K562 (cell line): ENCODE measurements around the gene FSTL4. TPM values are rescaled to one million over a fixed set of nuclear protein-coding genes. Genes with fewer than 3 reads are reported as not detected.

Experiments used
- ASH1L ChIP-seq: fragments of 450-650 bp; IDR thresholded peaks from 2 replicates; pipeline ENCODE4 v1.6.1; 2018; ENCODE audit warnings: borderline replicate concordance, mild to moderate bottlenecking, low read depth; ENCODE audit not compliant: partially characterized antibody
- ATF1 ChIP-seq, 2 experiments: fragments of 450-650 bp in 1 of 2; IDR thresholded peaks; 2 replicates each; pipeline ENCODE4 v1.6.1; 2016; ENCODE audit warnings: missing compliant biosample characterization in 1 of 2, missing genetic modification characterization in 1 of 2
- CAMTA2 ChIP-seq: fragments of 250-450 bp; sonication (Bioruptor Pico); conservative IDR thresholded peaks from 2 replicates; pipeline ENCODE4 v1.5.1; 2022
- CBX5 ChIP-seq: IDR thresholded peaks from 2 replicates; pipeline ENCODE4 v1.6.1; 2014; ENCODE audit warnings: low read depth, borderline replicate concordance
- E2F6 ChIP-seq, 2 experiments: IDR thresholded peaks; 2 replicates each; pipeline ENCODE4 v1.6.1; 2011; ENCODE audit warnings: borderline replicate concordance in 1 of 2, control low read depth in 1 of 2, low read depth in 1 of 2, low read length in 1 of 2, mild to moderate bottlenecking in 1 of 2, mixed read lengths in 1 of 2, moderate library complexity in 1 of 2; ENCODE audit not compliant: insufficient read depth in 1 of 2, insufficient read length in 1 of 2, poor library complexity in 1 of 2, severe bottlenecking in 1 of 2; ENCODE audit errors: extremely low read depth in 1 of 2
- FOXK2 ChIP-seq, 2 experiments: fragments of 450-650 bp; IDR thresholded peaks in 1 of 2; conservative IDR thresholded peaks in 1 of 2; 2 replicates each; pipeline ENCODE4 v1.6.1; 2016; ENCODE audit warnings: low read depth in 2 of 2, mild to moderate bottlenecking in 1 of 2
- HEY1 ChIP-seq: fragments of 250-450 bp; sonication (Bioruptor Pico); IDR thresholded peaks from 2 replicates; pipeline ENCODE4 v1.5.0; 2020; ENCODE audit warnings: mild to moderate bottlenecking, moderate library complexity, borderline replicate concordance
- HMGN3 ChIP-seq: IDR thresholded peaks from 2 replicates; pipeline ENCODE4 v1.6.1; 2011; ENCODE audit warnings: borderline replicate concordance, low read depth, mild to moderate bottlenecking, mixed read lengths, low read length; ENCODE audit not compliant: insufficient read length; ENCODE audit errors: extremely low read depth
- KLF1 ChIP-seq: fragments of 450-650 bp; IDR thresholded peaks from 2 replicates; pipeline ENCODE4 v1.6.1; 2016; ENCODE audit warnings: missing genetic modification characterization, missing compliant biosample characterization
- L3MBTL2 ChIP-seq: fragments of 450-650 bp; IDR thresholded peaks from 2 replicates; pipeline ENCODE4 v1.6.1; 2016; ENCODE audit warnings: mild to moderate bottlenecking, moderate library complexity
- MAX ChIP-seq: sonication (generic); formaldehyde crosslinking; IDR thresholded peaks from 2 replicates; pipeline ENCODE4 v1.9.0; 2022; ENCODE audit warnings: mild to moderate bottlenecking, missing genetic modification reagents
- MBD2 ChIP-seq: sonication (generic); IDR thresholded peaks from 2 replicates; pipeline ENCODE4 v1.6.1; 2016; ENCODE audit warnings: low read depth, borderline replicate concordance
- NFATC3 ChIP-seq: fragments of 450-650 bp; IDR thresholded peaks from 2 replicates; pipeline ENCODE4 v1.6.1; 2017; ENCODE audit warnings: mild to moderate bottlenecking
- PHF8 ChIP-seq: fragments of 200-600 bp; sonication (generic); IDR thresholded peaks from 2 replicates; pipeline ENCODE4 v1.6.1; 2012; ENCODE audit warnings: mixed run types, mild to moderate bottlenecking, inconsistent platforms, low read length, moderate library complexity, borderline replicate concordance
- PRMT5 ChIP-seq: sonication (generic); formaldehyde crosslinking; IDR thresholded peaks from 2 replicates; pipeline ENCODE4 v1.5.0; 2020; ENCODE audit warnings: missing genetic modification reagents
- PTBP1 ChIP-seq: fragments of 200-400 bp; formaldehyde crosslinking; IDR thresholded peaks from 2 replicates; pipeline ENCODE4 v1.6.1; 2017; ENCODE audit warnings: low read depth, low read length
- RHOXF2B ChIP-seq: fragments of 250-450 bp; sonication (Bioruptor Pico); conservative IDR thresholded peaks from 2 replicates; pipeline ENCODE4 v1.5.1; 2021
- SRF ChIP-seq, 2 experiments: fragments of 250-450, 450-650 bp in 1 of 2; sonication (Bioruptor Pico) in 1 of 2; sonication (generic) in 1 of 2; formaldehyde crosslinking; IDR thresholded peaks; 2 replicates each; pipeline versions ENCODE4 v1.5.0 to v1.5.1; 2020 to 2022; ENCODE audit warnings: mild to moderate bottlenecking in 1 of 2, missing genetic modification reagents in 1 of 2
- STAG1 ChIP-seq: sonication (generic); formaldehyde crosslinking; IDR thresholded peaks from 2 replicates; pipeline ENCODE4 v1.5.0; 2020; ENCODE audit warnings: missing genetic modification reagents, borderline replicate concordance
- TBP ChIP-seq: optimal IDR thresholded peaks from 2 replicates; pipeline ENCODE3; 2011; ENCODE audit warnings: low read depth, low read length, improper control_type of control experiment
- ZBTB2 ChIP-seq: fragments of 450-650 bp; IDR thresholded peaks from 2 replicates; pipeline ENCODE4 v1.6.1; 2016; ENCODE audit warnings: antibody characterized with exemption
- ZNF134 ChIP-seq: fragments of 250-450 bp; sonication (Bioruptor Pico); conservative IDR thresholded peaks from 2 replicates; pipeline ENCODE4 v1.4.0; 2020
- ZNF146 ChIP-seq: IDR thresholded peaks from one replicate; pipeline ENCODE4 v1.6.1; 2018; ENCODE audit warnings: missing compliant biosample characterization; ENCODE audit not compliant: unreplicated experiment
- ZNF324 ChIP-seq: fragments of 250-450 bp; sonication (Bioruptor Pico); IDR thresholded peaks from 2 replicates; pipeline ENCODE4 v1.4.0; 2020; ENCODE audit warnings: mild to moderate bottlenecking
- ZNF75A ChIP-seq: fragments of 450-650 bp; formaldehyde crosslinking; IDR thresholded peaks from 2 replicates; pipeline ENCODE4 v1.4.0; 2020; ENCODE audit warnings: mild to moderate bottlenecking
- ZNF76 ChIP-seq: fragments of 250-450 bp; sonication (Bioruptor Pico); IDR thresholded peaks from 2 replicates; pipeline ENCODE4 v1.4.0; 2020; ENCODE audit warnings: mild to moderate bottlenecking, moderate library complexity, borderline replicate concordance
- ZNF778 ChIP-seq: fragments of 450-650 bp; formaldehyde crosslinking; IDR thresholded peaks from 2 replicates; pipeline ENCODE4 v1.4.0; 2020; ENCODE audit warnings: mild to moderate bottlenecking, moderate library complexity
- polyA plus RNA-seq, 8 experiments: library from polyadenylated mRNA; depleted of rRNA in 4 of 8; stranded (reverse) in 5 of 8; unstranded in 3 of 8; fragments of >200 nt; fragmentation: Nextera tagmentation in 2 of 8; fragmentation: Illumina TruSeq in 1 of 8; extraction: Ambion mirVana in 2 of 8; extraction: Trizol in 1 of 8; gene quantifications; 2 replicates each; pipeline versions ENCODE4 v1.2.1 to v1.2.3, GENCODE V29; 2011 to 2014; ENCODE audit warnings: inconsistent platforms in 1 of 8, missing spikeins in 1 of 8
- total RNA-seq, 7 experiments: library from RNA; depleted of rRNA in 6 of 7; stranded (reverse); fragments of >200 nt in 6 of 7; fragmentation: Illumina TruSeq in 2 of 7; extraction: Trizol in 2 of 7; gene quantifications; 2 replicates each; pipeline versions ENCODE4 v1.2.1 to v1.2.3, GENCODE V29; 2011 to 2021; ENCODE audit warnings: low replicate concordance in 1 of 7

Gene FSTL4
- total and polyA plus RNA-seq, 9 of the 15 experiments (the other 6 are each of a cell fraction or from before 2014, with no cell fraction given) = 0.08 to 0.18 (median 0.10) TPM; not detected in 5

- TF ChIP-seq ZBTB2 (no peak), RHOXF2B (CRISPR knock-in tag) (no peak), PRMT5 (CRISPR knock-in tag) (no peak), E2F6 (IDR thresholded peaks at IDR 0.05; ENCODE audit: borderline replicate concordance in 1 of 2, extremely low read depth in 1 of 2, insufficient read depth in 1 of 2, insufficient read length in 1 of 2, low read depth in 1 of 2, low read length in 1 of 2, poor library complexity in 1 of 2, severe bottlenecking in 1 of 2) (peak in 1 of 2 experiments; percentile 46), ZNF778 (CRISPR knock-in tag) (no peak), ASH1L (no peak), SRF (CRISPR knock-in tag; IDR thresholded peaks at IDR 0.05) (no peak), NFATC3 (no peak), ZNF324 (CRISPR knock-in tag) (no peak), CBX5 (no peak), ATF1 (CRISPR knock-in tag; IDR thresholded peaks at IDR 0.05) (no peak), ATF1 (tag; IDR thresholded peaks at IDR 0.05) (no peak), ZNF134 (no peak), CAMTA2 (CRISPR knock-in tag) (no peak), L3MBTL2 (peak; percentile 73), ZNF76 (CRISPR knock-in tag) (no peak), HMGN3 (no peak), KLF1 (no peak), STAG1 (CRISPR knock-in tag) (no peak), ZNF146 (CRISPR knock-in tag) (no peak), MAX (CRISPR knock-in tag) (peak; percentile 56), MBD2 (no peak), HEY1 (no peak), ZNF75A (CRISPR knock-in tag) (no peak), FOXK2 (conservative IDR thresholded peaks at IDR 0.05 in 1 of 2, IDR thresholded peaks at IDR 0.05 in 1 of 2; ENCODE audit: low read depth in 2 of 2) (no peak), PHF8 (no peak), TBP (no peak), PTBP1 (no peak)
Observed at GRCh38 chr5:133147411-133147810, 464.9 kb downstream of the FSTL4 start (continued).
